NCI-H748 treated with DMSO at 0.1 percent for 48 hours (cell line): ENCODE results near the gene ASPG.

Source experiments
- DNase-seq: peaks from one replicate; lab custom pipeline; 2025; lab: John Stamatoyannopoulos, UW

Gene ASPG

DNA sequence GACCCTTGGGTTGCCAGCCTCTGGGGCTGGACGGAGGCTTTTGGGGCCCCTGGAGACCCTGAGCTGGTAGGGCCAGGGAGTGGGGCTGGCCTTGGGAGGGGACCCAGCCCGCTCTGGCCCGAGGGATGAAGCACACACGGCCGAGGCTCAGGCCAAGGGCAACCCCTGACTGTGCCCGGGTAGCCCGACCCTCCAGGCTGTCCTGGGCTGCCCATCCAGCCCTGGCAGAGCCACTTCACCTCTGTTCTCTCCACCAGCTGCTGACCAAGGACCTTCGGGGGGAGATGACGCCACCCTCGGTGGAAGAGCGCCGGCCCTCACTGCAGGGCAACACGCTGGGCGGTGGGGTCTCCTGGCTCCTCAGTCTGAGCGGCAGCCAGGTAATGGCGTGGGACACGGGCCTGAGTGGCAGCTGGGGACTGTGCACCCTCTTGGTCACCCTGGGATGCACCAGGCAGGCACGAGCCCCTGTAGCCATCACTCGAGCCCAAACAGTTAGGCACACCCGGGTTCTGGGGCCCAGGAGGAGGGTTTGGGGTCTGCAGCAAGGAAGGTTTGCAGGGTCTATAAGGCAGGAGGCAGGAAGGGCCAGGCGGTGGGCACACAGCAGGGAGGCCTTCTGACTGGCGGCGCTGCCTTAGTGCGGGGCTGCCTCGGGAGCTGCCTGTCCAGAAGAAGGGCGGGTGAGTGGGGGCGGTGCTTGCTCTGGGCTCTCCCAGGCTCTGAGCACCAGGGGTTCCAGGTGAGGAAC, 19.7 kb downstream of the ASPG start:
- no peak for DNase-seq

DNA sequence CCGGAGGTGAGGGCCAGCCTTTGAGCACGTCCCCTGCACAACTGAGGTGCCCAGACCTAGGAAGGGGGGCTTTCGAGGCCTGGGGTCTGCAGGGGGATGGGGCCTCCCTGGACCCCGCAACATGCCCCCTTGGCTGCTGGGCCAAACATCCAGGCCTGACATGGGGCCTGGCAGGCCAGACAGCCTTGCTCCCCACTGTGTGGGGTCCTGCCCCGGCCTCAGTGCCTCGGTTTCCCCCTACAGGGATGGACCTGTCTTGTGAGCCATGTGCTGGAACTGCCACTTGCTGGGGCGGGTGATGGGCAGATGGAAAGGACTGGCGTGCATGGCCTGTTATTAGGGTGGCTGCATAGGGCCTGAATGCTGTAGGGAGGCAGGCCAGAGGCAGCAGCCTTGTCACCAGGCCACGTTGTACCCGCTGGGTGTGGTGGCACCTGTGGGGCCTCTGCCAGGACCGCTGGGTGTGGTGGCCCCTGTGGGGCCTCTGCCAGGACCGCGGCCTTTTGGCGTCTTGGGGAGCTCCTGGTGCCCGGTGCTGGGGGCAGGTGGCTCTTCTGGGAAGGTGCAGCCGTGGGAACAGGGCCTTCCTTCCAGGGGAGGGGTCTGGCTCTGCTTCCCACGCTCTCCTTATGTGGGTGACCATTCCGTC, 20.4 kb downstream of the ASPG start:
- no peak for DNase-seq

DNA sequence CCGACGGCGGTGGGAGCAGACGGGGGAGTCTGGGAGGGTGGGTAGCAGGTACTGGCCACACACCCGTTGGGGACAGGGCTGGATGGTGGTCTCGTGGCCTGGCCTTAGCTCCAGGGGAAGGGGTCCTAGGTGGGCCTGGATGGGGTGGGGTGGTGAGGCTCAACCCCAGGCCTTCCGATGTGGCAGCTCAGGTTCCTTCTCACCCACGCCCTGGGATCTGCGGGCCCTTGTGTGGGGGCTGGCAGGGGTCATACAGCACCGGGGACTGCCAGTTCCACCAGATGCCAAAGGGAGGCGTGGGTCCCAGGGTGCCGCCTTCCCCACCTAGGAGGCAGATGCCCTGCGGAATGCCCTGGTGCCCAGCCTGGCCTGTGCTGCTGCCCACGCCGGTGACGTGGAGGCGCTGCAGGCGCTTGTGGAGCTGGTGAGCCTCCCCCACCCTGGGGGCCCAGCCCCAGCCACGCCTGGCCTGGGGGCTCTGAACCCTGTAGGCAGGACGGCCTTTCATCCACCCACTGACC, 21.0 kb downstream of the ASPG start:
- DNase-seq, result no peak

DNA sequence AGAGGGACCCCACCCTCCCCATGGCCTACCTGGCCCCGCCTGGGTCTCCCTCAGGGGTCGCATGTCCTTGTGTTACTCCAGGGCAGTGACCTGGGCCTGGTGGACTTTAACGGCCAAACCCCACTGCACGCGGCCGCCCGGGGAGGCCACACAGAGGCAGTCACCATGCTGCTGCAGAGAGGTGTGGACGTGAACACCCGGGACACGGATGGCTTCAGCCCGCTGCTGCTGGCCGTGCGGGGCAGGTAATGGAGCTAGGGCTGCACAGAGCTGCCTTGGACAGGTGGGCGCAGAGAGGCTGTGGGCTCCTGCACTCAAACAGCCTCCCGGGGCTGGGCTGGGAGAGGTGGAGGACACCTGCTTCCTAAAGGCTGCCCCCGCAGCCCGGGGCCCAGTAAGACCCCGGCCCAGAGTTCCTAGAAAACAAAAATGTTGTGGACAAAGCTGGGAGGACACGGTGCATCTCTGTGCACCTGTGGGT, 21.6 kb downstream of the ASPG start:
- no peak for DNase-seq

DNA sequence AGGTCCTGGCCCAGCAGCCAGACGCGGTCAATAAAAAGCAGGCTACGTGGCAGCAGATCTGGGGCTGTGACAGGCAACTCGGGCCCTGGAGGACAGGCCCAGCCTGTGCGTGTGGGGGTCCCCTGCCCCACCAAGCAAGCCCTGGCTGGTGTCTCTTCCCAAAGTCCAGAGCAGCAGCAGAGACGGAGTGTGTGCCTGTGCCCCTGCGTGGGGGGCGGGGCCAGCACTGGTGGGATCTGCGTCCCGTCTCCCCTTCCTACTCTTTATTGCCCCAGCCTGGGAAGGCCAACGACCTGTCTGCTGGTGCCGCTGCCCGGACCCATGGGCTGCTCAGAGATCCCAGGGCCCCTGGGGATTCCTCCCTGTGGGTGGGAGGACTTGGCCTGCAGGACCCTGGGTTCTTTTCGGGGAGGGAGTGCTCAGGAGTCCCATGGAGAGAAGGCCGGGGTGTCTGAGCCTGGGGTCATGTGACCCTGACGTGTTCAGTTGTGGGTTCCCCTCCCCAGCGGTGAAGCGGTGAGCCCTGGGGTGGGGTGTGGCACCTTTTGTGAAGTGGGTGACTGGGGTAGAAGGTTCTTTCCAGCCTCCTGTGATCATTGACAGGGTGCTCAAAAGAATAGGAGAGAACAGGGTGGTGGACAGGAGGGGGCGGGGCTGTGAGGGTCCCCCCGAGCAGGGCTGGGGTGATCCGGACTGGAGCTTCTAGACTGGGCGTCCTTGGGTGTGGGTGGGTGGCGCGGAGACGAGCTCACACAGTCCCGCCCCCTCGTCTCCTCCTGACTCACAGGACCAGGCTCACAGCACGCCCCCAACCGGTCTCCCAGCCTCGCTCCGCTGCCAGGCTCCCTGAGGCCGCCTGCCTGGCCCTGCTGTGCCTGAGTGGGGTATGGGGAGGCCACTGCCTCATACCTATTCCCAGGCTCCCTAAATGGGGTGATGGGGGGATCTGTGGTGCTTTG, 22.4 kb downstream of the ASPG start:
- DNase-seq, result no peak

DNA sequence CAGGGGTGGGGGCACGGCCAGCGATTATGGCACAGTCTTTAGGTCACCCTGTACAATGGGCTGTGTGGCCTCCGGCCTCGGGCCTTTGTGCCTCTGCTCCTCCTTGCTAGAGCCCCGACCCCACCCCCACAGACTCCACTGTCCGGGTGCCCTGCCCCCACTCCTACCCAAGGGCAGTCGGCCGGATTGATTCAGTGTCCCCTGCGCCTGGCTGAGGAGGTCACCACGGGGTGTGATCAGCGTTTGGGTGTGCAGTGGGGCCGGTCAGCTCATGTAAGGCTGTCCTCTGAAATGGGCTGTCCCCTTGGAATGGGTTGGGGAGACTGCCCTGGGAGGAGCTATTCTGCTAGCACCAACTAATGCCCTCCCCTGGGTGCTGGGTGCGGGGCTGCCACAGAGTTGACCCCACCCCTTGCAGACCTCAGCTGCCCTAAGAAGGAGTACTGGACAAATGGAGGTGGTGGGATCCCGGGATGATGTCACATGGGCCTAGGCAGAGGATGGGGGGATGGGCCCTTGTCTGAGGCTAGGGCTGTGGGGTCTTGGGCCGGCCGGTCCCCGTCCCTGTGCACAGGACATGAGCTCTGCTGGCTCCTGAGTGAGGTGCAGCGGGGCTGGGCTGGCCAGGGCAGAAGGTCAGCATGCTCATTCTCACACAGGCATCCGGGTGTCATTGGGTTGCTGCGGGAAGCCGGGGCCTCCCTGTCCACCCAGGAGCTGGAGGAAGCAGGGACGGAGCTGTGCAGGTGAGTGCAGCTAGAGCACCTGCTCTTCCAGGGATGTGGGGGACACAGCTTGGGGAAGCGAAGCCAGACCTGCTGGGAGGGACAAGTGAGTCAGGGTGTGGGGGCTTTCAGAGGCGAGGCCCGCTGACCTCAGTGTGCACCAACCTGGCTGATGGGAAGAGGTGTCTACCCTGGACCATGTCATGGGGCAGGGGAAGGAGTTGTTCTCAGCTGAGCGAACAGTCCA, 23.4 kb downstream of the ASPG start:
- DNase-seq, result no peak

DNA sequence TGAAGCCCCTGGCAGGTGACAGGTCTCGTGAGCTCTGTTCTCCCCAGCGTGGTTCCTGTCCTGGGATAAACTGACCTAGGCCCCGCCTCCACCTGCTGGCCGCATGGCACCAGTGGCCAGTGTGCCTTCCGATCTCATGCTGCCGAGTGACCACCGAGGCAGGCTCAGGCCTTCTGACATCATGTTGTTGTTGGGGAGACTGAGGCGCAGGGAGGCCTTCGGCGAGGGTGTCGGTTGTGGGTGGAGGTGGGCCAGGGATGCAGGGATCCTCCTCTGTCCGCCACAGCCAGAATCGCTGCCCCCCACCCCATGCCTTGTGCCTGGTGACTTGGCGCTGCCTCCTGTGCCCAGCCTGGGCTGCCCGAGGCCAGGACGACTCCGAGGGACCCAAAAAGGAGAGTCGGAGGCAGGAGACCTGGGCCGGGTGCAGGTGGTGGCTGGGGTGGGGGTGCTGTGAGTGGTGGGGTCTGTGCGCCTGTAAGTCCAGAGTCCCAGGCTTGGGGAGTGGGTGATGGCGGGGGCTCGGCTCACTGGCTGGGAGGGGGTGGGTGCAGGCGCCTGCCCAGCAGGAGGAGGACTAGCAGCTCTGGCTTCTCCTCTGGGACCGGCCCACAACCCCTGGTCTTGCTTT, 24.3 kb downstream of the ASPG start:
- DNase-seq, result no peak

DNA sequence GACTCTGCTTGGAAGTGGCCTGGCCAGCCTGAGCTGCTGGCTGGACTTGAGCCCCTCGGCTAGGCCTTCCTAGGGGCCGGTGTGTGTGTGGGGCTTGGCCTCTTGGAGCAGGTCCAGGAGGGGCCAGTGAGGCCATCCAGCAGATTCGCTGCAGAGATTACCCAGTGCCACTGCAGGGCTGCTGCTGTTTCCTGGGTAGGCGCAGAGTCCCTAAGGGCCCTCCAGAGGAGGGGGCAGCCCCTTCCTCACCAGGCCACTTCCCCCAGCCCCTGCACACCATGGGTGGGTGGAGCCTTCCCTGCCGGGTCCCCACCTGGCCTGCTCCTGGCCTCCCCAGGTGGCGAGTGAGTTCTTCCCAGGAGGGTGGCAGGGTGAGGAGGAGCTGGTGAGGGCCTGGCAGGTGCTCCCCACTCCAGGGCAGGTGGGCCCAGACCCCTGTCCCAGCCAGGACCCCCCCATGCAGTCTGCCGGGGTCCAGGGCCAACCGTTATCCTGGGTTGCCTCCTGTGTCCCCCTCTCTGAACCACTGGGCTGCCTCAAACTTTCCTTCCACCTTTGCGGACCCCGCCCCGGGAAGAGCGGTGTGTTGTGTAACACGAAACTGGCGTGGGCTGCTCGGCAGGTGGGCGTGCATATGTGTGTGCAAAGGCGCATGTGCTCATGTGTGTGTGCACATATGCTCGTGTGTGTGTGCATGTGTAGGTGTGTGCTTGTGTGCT, 25.1 kb downstream of the ASPG start:
- DNase-seq, result no peak

DNA sequence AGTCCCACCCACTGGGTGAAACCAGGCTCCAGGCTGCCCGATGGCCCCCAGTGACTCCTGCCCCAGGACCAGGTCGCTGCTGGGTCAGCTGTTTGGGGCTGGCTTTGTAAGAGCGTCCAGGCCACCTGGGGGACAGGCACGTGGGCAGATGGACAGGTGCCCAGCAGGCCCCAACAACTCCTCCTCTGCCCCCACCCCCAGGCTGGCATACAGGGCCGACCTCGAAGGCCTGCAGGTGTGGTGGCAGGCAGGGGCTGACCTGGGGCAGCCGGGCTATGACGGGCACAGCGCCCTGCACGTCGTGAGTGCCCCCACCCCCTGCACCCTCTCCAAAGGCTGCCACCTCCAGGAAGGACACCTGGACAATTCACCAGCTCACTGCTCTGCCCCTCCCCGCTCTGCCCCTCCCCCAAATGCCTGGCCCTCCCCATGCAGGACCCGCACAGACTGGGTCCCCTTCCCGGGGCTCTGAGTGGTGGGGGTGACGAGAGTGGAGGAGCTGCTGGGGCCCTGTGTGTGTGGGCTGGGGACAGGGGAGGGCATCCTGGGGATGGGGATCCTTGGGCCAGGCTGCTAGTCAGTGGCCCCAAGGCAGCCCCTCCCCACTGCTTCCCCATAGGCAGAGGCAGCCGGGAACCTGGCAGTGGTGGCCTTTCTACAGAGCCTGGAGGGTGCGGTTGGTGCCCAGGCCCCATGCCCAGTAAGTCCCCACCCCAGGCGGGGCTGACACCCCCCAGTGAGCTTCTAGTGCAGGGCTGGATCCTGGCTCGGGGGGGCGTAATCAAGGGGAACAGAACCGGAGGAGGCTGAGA, 26.0 kb downstream of the ASPG start:
- DNase-seq, result no peak

DNA sequence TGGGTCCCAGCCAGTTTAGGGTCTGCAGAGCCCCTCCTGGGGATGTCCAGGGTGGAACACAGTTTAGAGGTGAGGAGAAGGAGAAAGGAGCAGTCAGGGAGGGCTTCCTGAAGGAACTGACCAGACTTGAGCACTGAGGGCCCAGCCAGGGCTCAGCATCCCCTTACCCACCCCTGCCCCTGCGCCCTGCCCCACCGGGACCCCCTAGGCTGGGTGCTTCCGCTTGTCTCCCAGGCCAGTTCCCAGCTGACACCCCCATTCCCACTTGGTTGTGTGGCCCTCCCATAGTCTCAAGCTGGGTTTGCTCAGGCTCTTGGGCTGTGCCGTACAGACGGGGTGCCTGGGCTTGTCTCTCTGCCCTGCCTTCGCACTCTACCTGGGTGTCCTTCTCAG, 26.6 kb downstream of the ASPG start:
- DNase-seq, result no peak

DNA sequence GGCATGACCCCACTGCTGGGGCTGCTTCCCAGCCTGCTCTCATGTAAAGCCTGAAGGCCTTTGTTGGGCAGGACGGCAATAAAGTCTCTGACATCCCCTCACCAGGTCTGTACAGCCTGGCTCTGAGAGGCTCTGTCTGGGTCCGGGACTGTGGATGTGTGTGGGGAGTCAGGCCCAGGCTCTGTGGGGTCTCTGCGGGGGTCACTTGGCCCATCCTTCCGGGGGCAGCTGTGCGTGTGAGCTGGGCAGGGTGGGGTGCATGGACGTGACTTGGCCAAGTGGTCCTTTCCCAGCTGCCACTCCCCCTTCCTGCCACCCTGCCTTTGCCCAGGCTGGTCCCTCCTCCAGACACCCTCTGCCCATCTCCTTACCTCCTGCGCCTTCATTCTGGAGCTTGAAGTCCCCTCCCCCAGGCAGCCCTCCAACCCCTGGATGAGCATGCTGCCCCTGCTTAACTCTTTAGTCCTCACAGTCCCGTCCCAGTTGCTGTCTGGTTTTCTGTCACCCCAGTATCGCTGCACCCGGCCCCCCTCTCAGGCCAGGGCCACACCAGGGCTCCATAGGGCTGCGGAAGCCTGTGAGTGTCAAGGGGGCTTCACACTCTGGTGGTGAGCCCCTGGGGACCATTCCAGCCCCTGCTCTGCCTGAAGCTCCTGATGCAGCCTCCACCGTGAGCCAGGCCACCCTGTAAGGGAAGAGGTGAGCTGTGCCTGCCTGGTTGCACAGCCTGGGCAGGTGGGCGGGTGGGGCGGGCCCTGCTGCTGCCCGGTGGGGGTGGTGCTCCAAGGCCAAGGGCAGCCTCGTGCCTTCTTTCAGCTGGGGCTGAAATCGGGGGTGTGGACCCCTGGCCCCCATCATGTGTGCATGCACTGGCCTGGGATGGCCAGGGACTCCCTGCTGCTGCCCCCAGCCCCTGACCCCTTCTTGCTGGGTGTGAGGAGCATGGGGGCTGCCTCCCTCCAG, 27.4 kb downstream of the ASPG start:
- no peak for DNase-seq

DNA sequence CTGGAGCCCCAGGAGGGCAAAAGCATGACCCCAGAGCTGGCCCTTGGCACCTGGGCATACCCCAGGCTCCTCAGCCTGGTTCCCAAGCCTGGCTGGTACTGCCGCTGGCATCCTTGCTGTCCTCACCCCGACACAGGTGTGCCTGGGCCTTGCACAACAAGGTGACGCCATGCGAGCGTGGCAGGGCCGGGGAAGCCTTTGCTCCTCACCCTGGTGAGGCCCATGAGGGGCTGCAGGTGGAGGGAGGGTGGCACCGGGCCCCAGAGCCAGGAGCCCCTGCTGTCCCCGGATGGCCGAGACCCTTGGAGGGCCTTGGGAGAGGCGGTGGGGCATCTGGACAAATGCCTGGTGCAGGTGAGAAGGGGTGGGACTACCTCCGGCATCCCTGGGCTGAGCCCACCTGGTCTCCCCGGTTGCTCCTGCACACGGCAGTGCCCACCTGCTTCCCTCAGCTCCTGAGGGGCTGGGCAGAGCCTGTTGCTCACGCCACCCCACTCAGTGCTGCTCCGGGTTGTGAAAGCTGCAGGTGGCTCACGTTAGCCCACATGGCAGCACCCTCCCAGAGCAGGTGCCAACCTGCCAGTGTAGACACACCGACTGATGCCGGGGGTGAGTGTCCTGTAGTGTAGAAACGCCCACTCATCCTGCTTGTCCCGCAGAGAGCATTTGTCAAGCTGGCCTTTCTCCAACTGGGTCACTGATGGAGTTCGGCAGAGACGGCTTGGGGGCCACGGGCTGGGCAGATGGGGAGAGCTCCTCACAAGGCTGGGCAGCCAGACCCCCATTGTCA, 28.3 kb downstream of the ASPG start:
- DNase-seq, result no peak

DNA sequence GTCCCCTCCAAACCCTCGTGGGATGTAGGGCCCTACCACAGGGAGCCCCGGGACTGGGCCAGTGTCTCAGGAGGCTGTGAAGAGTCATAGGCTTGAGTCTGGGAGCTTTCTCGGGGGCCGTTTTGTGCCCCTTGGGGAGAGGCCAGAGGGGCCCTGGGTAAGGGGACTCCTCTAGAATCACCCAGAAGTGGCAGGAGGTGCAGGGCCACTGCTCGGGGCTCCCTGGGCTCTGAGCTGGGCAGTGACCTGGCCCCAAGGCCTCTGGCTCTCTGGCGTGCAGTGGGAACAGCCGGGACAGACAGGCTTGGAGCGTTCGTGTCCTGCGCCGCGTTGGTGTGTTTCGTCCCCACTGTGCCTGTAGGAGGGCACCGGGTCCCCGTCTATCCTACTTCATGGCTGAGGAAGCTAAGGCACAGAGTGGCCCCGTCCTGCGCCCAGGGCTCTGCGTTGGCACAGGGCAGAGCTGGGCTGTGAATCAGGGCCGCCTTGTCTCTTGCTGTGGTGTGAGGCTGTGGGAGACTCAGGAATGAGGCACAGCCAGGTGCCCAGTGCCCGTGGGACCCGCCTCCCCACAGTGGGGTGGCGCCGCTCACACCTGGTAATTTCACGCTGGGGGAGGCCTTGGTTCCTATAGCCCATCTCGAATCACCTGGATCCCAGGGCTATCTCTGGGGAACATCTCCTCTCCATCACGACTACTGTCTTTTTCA, 29.1 kb downstream of the ASPG start:
- DNase-seq, result no peak

DNA sequence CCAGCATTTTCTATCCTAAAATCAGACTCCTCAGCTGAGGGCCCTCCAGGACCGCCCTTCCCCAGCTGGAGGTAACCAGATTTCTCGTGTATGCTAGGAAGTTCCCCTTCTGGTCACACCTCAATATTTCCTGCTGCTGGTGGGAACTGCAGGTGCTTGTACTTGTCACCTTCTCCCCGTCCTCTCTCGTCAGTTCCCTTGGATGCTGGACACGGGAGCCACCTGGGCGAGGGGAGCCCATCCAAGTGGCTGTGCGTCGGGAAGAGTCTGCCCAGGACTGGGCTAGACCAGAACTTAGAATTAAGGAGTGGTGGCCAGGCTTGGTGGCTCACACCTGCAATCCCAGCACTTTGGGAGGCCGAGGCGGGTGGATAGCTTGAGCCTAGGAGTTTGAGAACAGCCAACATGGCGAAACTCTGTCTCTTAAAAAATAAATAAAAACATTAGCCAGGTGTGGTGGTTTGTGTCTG, 29.7 kb downstream of the ASPG start:
- no peak for DNase-seq

DNA sequence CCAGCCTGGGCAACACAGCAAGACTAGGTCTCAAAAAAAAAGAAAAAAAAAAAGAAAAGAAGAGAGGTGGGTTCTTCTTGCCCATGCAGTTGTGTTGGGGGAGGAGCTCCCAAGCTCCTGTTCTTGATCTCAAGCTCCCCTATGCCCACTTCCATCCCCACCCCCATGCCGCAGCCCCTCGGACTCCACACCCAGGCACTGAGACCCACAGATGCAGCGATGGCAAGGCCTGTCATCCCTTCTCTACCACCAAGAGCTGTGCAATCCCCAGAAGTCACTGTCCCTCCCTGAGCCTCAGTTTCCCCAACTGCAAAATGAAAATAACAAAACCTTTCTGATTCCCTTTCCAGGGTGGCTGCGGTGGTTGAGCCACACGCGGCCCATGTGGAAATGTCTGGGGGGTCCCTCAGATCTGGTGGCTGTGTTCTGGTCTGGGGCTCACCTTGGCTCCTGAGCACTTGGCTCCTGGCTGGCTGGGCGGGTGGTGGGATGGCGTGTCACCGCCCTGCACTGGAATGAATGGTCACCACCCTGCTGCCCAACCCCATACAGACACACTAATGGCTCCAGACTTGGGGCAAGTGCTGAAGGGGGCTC, 30.3 kb downstream of the ASPG start:
- DNase-seq, result no peak

DNA sequence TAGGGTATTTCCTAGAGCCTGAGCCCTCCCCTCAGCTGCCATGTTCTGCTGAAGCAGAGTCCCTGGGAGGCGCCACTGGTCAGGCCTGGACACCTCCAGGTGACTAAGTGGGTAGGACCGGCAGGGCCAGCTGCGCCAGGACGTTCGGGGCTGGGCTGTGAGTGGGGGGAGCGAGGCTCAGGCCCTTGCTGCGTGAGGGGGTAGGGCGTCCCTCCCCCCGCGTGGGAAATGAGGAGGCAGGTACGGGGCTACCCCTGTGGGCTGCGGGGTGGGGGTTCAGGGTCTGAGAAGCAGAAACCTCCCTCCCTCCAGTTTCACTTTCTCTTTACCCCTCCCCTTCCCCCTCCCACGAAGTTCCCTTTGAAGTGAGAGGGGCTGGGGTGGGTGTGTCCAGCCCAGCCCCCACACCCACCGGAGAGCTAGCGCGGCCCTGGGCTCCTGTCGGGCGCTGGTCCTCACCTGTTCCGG, 30.8 kb downstream of the ASPG start:
- no peak for DNase-seq
